ENCODE measurements around the gene FOXL2.

FOXL2 gene

DNA sequence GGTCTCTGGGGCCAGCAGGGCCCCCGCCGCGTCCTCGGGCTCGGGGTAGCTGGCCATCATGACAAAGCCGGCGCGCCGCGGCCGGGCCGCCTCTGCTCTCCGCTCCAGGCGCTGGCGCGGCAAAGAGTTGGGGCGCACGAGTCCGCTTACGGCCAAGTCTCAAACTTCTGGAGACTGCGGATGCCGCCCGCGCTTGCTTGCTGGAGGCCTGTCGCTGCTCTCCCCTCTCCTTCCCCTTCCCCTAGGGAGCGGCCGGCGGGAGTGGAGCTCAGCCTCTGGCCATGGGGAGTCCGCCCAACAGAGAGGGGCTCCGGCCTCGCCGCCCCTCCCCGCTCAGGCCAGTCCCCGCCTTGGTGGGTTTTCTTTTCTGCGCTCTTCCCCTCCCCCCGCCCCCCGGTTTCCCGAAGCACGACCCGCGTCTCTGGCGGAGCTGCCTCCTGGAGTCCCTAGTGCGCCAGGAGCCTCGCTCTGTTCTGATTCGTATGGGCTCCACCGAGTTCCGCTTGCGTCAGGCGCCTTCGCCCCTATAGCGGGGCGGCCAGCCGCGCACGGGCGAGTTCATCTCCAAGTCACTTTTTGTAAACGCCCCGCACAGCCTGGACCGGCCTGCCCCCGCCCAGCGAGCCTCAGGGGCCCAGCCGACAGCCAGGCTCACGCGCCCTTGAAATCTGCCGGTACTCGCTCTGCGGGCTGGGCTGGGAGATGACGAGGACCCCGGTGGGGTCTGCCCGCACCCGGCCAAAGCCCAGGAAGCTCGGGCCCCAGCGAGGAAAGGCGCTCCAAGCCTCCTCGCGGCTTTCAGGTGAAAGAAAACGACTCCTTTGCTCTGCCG lies at the start of gene FOXL2, which contains the start of gene FOXL2NB:
TSS of gene FOXL2 (minus strand) at position 475 of the 832 bp plus-strand sequence. CDS start at position 60, 415 bp downstream.
TSS of gene FOXL2NB (plus strand) at position 555 of the 832 bp plus-strand sequence. CDS start at position 703, 148 bp downstream.
- TF ChIP-seq, protein P1, sequence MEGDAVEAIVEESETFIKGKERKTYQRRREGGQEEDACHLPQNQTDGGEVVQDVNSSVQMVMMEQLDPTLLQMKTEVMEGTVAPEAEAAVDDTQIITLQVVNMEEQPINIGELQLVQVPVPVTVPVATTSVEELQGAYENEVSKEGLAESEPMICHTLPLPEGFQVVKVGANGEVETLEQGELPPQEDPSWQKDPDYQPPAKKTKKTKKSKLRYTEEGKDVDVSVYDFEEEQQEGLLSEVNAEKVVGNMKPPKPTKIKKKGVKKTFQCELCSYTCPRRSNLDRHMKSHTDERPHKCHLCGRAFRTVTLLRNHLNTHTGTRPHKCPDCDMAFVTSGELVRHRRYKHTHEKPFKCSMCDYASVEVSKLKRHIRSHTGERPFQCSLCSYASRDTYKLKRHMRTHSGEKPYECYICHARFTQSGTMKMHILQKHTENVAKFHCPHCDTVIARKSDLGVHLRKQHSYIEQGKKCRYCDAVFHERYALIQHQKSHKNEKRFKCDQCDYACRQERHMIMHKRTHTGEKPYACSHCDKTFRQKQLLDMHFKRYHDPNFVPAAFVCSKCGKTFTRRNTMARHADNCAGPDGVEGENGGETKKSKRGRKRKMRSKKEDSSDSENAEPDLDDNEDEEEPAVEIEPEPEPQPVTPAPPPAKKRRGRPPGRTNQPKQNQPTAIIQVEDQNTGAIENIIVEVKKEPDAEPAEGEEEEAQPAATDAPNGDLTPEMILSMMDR (IDR thresholded peaks at IDR 0.05; ENCODE audit: insufficient read depth, missing control alignments), result no peak
- DNase-seq (ENCODE audit: insufficient read length, low spot score) (no peak), FAIRE-seq (no peak)

DNA sequence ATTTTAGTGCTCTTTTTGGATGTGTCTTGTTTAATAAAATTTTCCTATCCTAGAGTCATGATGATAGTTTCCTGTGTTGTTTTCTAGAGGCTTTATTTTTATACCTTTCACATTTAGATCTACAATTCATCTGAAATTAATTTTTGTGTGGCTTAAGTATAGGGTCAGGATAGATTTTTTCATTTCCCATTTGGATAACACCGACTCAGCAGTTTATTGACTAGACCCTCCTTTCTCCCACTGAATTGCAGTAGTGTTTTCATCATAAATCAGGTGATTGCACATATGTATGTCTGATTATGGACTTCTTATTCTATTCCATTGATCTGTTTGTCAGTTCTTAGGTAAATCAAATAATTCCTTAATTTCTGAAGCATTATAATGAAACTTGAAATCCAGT lies 48.8 kb upstream of the FOXL2 start:
- no peak for FAIRE-seq

DNA sequence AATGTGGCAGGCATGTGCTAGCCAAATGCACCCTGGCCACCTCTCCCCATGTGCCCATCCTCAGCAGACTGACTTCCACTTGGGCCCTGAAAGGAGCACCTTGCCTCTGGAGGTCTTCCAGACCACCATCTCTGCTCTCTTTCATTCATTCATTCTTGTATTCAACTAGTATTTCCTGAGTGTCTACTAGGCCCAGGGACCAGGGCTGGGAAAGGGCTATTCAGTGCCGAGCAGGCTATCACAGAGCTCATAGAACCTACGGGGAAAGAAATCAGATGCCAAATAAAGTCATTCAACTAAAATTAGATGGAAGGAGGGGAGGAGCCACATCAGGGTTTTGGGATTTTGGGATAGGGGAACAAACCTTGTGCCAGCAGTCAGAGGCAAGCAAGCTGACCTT lies 40.2 kb upstream of the FOXL2 start:
- no peak for DNase-seq (ENCODE audit: insufficient read length, low spot score)
- TF ChIP-seq, protein P1 (IDR thresholded peaks at IDR 0.05; ENCODE audit: insufficient read depth, missing control alignments), result no peak
- FAIRE-seq, result no peak

More for the DNA sequence above, 48.8 kb upstream of the FOXL2 start:
- DNase-seq (ENCODE audit: insufficient read length, low spot score), result no peak
- TF ChIP-seq, protein P1 (IDR thresholded peaks at IDR 0.05; ENCODE audit: insufficient read depth, missing control alignments), result no peak

DNA sequence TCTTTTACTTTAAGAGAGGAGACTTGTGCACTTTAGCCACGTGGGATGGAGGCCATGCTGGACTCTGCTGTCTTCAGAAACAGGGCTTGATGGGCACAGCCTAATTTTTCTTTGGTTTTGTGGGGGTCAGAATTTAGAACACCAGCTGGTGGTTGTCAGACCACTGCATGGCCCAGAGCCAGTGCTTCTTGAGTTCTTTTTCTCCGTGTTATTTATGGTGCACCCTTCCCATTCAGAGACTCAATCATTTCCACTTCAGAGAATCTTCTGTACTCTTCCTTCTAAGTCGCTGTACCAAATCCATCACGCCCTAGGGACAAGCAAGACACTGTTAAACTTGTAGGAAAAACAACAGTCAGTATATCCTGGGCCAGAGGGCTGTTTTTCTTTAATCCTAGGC lies 39.0 kb upstream of the FOXL2 start:
- FAIRE-seq, result no peak
- DNase-seq (ENCODE audit: insufficient read length, low spot score), result no peak
- TF ChIP-seq, protein P1 (IDR thresholded peaks at IDR 0.05; ENCODE audit: insufficient read depth, missing control alignments), result no peak

DNA sequence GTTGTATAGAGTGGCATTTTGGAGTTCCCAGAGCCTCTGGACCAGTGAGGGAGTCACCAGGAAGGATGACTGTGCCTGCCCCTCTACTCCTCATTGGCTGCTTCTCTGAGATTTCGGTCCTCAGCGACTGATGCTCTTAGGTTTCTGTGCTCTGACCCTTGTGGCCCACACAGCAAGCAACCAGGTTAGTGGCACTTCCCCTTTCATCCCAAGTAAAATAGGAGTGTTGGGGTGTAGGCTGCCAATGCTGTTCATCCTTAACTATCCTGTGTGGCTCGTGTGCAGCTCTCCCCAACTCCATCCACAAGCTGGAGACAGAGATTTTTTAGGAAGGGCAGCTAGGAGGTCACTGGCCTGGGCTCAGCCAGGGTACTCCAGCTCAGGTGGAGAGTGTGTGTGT lies 37.9 kb upstream of the FOXL2 start:
- no peak for DNase-seq (ENCODE audit: insufficient read length, low spot score)
- TF ChIP-seq, protein P1 (IDR thresholded peaks at IDR 0.05; ENCODE audit: insufficient read depth, missing control alignments), result no peak
- no peak for FAIRE-seq

DNA sequence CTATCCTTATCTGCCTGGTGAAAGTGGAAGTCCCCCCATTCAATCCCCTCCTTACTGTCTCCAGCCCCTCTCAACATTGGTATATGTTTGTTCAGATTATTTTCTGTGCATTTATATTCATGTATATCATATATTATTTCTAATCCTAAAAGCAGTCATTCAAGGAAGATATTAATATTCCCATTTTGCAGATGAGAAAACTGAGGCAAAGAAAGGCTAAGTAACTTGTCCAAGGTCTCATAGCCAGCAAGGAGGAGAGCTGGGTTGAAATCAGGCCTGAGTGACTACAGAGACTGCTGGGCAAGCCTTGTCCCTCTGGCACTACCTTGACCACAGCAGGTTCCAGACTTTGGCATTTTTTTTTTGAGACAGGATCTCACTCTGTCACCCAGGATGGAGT lies 29.1 kb upstream of the FOXL2 start:
- TF ChIP-seq, protein P1 (IDR thresholded peaks at IDR 0.05; ENCODE audit: insufficient read depth, missing control alignments), result no peak
- no peak for FAIRE-seq
- DNase-seq (ENCODE audit: insufficient read length, low spot score), result no peak

DNA sequence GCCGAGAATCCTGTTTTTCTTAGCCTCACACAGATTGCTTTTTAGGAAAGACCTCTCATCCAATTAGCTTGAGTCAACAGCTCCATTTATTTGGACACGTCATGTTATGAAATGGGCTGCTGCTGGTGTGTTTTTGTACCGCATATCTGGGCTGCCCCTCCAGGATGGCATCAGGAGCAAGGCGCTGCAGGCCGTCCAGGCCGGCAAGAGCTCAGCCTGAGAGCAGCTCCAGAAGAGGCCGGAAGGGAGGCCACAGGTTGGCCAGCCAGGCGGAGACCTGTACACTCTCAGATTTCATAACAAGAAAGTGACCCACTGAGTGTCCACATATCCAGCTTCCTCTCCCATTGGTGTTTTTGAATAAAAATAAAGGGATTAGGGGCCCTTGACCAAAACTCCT lies 28.4 kb upstream of the FOXL2 start:
- TF ChIP-seq, protein P1 (IDR thresholded peaks at IDR 0.05; ENCODE audit: insufficient read depth, missing control alignments), result no peak

More for the DNA sequence above, 28.4 kb upstream of the FOXL2 start:
- DNase-seq (ENCODE audit: insufficient read length, low spot score) (no peak), FAIRE-seq (no peak)
